HG03139 (cell line): ENCODE measurements around the gene FAM107B.
"Not testable (repeated sequence)": the region's sequence is repeated elsewhere in the genome, so short reads cannot be mapped to it uniquely, and the experiment has no call there.

Experiments
- ATAC-seq: cut with Tn5 transposase; IDR thresholded peaks from one replicate; pipeline ENCODE4 v1.9.1; 2021; ENCODE audit not compliant: unreplicated experiment

FAM107B gene

GRCh38 chr10:14639637-14640036 is 135.1 kb downstream of the FAM107B start:
- ATAC-seq, result no peak

- ATAC-seq, result no peak
Observed at GRCh38 chr10:14635043-14635710, 139.5 kb downstream of the FAM107B start.

- ATAC-seq, result not testable (repeated sequence)
Observed at GRCh38 chr10:14634572-14634971, 140.1 kb downstream of the FAM107B start.

GRCh38 chr10:14625765-14626525 is 148.8 kb downstream of the FAM107B start:
- ATAC-seq, result no peak

- no peak for ATAC-seq
Observed at GRCh38 chr10:14625192-14625631, 149.5 kb downstream of the FAM107B start.

GRCh38 chr10:14624600-14624999 is 150.1 kb downstream of the FAM107B start:
- no peak for ATAC-seq

- ATAC-seq, result no peak
Observed at GRCh38 chr10:14623931-14624330, 150.8 kb downstream of the FAM107B start.

GRCh38 chr10:14621037-14621436 is 153.7 kb downstream of the FAM107B start:
- no peak for ATAC-seq

- no peak for ATAC-seq
Observed at GRCh38 chr10:14618674-14619073, 156.0 kb downstream of the FAM107B start.

- ATAC-seq, result no peak
Observed at GRCh38 chr10:14617852-14618251, 156.8 kb downstream of the FAM107B start.

GRCh38 chr10:14616955-14617730 is 157.6 kb downstream of the FAM107B start:
- ATAC-seq, result no peak

- no peak for ATAC-seq
Observed at GRCh38 chr10:14616465-14616864, 158.2 kb downstream of the FAM107B start.

- ATAC-seq, result no peak
Observed at GRCh38 chr10:14613588-14613920, 161.1 kb downstream of the FAM107B start.

GRCh38 chr10:14612873-14613587 is 161.7 kb downstream of the FAM107B start:
- ATAC-seq, result no peak

- peak; percentile 43 for ATAC-seq
Observed at GRCh38 chr10:14611968-14612693, 162.6 kb downstream of the FAM107B start.

- ATAC-seq, result no peak
Observed at GRCh38 chr10:14609178-14609577, 165.5 kb downstream of the FAM107B start.

GRCh38 chr10:14608381-14609001 is 166.2 kb downstream of the FAM107B start:
- peak; percentile 40 for ATAC-seq

GRCh38 chr10:14606633-14607032 is 168.1 kb downstream of the FAM107B start:
- no peak for ATAC-seq

- ATAC-seq, result peak; percentile 32
Observed at GRCh38 chr10:14605231-14605925, 169.3 kb downstream of the FAM107B start.
